NCI-H2029 treated with DMSO at 0.1 percent for 48 hours (cell line): ENCODE measurements around the gene TMEM17.
A peak's percentile ranks its signal among the peaks of the same experiment; 100 is the strongest.

Experiments
- DNase-seq: peaks from one replicate; lab custom pipeline; 2025; lab: John Stamatoyannopoulos, UW

Gene TMEM17

DNA sequence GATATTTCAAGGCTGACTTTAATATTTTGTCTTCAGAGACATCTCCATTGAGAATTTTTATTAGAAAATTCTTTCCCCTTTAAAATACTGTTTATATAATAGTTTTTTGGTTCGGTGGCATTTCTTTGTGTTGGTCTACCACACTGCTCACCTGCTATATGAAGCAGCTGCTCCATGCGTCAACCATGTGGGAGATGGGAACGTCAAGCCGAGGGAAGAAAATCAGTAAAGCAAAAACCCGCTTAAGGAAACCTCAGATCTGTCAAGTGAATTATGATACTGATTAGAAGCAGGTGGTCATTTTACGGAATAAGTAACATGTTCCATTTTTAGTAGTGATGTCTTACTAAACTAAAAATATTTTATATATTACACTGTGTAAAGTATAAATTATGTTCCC is 5.6 kb upstream of the TMEM17 start:
- DNase-seq: no peak

DNA sequence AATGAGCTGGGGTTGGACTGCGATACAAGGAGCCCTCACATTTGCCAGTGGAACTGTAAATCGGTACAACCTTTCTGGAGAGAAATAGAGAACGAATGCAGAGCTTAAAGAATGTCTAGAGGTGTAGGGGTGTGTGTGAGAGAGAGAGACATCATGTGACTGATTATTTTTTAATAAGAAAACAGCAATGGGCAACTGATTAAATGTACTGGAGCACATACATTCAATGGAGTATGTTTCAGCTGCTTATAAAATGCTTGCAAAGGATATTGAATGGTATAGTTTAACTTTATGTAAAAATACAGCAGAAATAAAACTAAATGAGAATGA is 391 bp upstream of the TMEM17 start:
- DNase-seq: peak; percentile 39

DNA sequence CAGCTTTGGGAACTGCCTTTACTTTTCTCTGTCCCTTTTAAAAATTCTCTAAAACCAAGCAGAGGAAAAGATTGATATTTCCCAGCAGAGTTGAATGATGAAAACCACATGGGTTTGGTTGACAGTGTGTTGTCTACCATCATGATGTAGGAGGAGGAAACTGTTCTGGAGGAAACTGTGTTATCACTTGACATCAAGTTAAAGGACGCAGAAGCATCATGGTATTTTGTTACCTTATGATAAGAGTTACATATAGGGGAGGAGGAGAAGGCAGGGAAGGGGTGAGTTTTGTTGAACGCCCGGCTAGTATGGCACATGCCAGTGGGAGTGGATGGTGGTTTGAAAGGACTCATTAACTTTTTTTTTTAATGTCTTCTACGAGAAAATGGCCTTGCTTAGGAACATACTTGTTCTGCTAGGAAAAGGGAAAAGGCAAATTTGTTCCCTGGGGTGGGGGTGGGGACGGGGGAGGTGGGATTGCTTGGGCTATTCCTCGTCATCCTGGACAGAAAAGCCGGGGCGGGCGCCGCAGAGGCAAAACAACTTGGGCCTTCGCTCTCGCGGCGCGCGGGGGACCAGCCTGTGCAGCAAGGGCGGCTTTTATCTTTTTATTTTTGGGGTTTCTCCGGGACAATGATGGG is 766 bp downstream of the TMEM17 start:
- DNase-seq: no peak

DNA sequence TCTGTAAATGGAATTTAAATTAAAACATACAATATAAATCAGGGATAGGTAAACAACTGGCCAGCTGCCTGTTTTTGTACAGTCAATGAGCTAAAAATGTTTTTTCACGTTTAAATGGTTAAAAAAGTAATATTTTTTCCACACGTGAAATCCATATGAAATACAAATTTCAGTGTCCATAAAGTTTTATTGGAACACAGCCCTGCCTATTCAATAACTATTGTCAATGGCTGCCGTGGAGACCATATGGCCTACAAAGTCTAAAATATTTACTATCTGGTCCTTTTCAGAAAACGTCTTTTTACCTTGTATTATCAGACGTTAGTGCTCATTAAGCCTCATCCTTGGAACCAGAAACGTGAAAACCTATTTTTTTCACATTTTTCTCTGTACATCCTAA is 1.3 kb downstream of the TMEM17 start:
- DNase-seq: no peak

DNA sequence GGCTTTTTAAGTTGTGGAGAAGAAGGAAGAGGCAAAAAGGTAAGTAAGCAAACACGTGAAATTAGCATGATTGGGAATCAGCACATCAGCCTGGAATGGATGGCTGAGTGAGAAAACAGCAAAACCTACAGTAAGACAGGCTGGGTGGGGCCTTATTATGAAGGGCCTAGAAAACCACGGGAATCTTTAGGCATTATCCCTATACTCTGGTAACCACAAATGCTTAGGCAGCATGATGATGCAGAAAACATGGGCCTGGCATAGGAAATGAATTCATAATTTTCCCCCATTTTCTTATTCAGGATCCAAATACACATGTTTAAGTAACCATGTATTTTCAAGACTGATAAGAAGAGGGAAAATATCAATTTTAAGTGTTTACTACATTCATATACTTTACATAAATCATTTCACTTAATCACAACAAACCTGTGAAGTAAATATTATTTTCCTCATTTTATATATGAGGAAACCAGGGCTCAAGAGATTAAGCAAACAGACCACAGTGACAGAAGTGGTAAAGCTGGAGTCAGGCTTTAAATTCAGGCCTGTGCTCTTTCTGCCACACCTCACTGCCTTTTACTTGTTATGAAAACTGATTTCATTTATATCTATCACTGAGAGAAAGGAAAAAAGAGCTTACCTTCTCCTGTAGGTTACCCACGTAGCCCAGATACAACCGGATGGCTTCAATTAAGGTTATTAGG is 4.0 kb downstream of the TMEM17 start:
- DNase-seq: peak; percentile 18

DNA sequence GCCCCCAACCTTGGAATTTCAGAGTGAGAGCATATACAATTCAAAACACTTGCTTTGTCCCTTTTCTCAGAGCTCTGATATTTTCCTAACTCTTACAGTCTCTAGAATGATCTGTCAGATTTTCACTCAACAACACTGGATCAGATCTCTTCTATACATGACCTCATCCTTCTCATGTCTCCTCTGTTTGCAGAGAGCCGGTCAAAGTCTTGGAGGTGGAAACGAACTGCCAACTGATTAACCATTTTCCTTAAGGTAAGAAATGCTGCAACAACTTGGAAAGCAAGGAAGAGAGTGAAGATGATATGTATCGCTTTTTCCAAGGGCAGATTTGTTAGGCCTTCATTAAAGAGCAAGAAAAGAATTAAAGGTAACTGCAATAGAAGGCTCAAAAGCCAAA is 4.9 kb downstream of the TMEM17 start:
- no peak for DNase-seq

DNA sequence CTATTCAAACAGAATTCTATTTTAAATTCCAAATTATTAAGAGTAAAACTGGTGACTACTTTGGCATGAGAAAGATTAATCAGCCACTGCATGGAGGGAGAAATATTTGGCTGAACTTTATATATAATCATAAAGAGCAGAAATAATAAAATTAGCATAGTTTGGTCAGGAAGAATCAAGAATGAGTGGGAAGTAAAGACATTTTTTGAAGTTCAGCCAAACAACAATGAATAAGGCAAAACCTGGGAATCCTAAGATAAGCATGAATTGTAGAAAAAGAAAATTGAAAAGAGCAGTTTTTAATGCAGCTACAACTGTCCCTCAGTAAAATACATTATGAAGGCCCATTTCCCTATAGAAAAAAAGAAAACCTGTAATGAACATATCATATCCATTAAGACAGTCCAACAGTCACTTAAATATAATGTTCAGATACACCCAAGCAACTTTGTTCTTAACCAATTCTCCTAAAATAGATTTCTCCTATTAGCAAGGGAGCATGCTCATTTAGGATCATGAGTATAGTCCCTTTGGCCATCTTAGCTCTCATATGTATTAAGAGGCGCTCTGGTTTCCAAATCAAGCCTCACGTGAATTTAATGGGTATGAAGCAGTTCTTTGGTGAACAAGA is 6.5 kb downstream of the TMEM17 start:
- no peak for DNase-seq

DNA sequence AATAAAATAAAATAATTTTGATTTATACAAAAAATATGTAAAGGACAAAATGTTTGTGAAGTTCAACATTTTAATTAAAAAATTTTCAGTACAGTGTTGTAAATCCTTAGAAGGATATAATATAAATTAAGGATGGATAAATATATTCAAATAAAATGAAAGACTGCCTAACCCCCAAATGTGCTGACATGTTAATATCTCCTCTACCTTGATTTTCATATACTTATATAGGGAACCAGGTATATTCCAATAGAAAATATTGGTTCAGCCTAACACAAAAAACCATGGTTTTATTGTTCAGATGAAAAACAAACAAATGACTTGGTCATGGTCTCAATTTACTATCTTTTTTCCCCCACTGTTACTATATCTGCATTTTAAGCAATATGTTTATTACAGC is 7.3 kb downstream of the TMEM17 start:
- DNase-seq: no peak

DNA sequence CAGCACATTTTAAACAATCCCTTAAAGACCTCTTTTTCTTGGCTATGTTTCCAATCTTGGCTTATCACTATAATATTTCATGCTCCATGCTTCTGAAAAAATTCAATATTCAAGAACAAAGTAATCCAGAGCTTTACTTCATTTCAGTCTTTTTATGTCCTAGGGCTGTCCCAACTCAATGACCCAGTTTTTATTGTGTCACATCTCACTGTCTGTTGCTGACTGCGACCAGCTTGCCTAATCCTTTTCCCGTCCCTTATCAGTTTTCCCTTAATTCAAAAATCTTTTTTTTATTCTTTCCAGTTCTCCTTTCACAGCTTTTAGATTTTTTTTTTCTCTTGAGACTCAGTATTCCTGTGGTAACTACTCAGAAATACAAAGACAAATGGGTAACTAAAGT is 10.2 kb downstream of the TMEM17 start:
- DNase-seq: no peak

DNA sequence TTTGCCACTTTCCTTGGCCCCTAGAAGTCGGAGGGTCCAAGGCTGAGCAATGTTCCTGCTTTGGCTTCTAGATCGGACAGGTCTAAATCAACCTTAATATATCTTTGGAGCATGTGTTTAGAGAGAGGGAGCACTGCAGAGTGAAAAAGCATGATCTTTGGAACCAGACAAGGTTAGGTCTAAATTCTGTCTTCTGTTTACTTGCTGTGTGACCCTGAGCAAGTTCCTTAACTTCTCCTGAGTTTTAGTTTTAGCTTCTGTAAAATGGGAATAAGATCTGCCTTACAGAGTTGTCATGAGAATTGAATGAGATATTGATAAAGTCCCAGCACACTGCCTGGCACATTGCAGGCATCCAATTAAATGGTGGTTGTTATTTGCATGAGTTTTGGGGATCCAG is 13.9 kb downstream of the TMEM17 start:
- no peak for DNase-seq

DNA sequence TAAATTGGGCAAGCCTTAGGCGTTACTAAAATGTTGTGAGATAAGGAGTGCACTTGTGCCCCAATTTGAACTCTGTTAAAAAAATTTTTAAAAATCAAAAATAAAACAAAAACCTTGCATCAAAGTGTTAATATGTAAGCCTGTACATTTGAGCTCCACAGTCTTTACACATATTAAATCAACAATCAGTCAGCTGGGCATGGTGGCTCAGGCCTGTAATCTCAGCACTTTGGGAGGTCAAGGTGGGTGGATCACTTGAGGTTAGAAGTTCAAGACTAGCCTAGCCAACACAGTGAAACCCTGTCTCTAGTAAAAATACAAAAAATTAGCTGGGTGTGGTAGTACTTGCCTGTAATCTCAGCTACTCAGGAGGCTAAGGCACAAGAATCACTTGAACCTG is 16.3 kb downstream of the TMEM17 start:
- DNase-seq: no peak

DNA sequence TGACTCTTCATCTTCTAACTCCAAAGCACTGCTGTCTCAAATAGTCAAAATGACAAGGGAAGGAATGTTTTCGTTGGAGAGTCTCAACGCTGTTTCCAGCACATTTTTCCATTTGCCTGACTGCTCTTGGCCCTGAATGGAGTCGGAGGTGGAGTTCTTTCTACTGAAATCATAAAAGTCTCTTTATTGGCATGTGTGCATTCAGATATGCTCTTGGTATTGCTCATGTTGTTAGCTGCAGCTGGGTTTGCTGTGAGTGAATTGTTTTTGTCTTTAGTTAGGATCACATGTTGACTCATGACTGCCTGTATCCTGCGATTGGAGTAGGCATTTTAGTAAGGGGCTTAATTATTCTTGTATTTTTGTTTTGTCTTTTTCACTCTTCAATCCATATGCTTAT is 16.8 kb downstream of the TMEM17 start:
- DNase-seq: no peak

DNA sequence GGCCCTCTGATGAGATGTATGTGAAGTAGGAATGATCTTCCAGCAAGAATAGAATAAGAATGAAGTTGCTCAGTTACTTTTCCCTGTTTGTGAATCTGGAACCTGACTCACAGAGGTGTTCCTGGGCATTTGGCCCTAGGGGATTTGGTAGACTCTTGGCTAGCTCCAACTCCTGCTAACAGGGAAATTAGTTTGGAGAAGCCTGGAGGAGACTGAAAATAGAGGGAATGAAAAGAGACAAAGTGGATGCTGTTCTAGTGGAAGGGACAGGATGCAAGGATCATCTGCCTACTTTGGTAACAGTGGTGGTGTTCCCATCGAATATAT is 19.6 kb downstream of the TMEM17 start:
- DNase-seq: no peak

DNA sequence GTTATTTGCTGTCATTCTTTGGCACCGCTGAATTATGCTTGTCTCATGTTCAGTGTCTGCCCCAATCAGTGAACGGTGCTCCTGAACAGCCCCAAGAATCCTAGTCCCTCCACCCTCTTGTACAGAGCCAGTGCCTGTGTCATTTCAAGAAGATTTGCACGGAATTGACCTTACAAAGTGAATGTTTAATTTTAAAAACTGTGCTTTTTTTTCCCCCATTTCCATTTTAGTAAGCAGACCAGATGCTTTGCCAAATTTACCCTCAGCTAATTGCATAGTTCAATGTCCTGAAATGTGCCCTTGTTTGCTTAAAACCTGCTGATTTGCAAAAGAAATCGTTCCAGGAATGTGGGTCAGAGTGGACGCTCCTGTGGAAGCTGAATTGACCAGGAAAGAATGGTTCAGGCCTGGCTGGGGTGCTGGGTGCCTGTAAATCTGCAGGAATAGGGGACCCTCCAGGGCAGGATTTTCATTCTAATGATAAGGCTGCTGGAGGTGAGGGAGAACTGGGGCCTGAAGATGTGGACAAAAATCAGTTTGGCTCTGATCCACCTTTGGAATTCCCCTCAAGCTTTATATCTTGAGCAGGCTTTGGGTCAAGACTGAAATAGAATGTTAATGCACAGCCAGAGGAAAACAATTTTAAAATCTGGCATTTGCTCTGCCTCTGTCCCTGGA is 20.1 kb downstream of the TMEM17 start:
- DNase-seq: no peak

DNA sequence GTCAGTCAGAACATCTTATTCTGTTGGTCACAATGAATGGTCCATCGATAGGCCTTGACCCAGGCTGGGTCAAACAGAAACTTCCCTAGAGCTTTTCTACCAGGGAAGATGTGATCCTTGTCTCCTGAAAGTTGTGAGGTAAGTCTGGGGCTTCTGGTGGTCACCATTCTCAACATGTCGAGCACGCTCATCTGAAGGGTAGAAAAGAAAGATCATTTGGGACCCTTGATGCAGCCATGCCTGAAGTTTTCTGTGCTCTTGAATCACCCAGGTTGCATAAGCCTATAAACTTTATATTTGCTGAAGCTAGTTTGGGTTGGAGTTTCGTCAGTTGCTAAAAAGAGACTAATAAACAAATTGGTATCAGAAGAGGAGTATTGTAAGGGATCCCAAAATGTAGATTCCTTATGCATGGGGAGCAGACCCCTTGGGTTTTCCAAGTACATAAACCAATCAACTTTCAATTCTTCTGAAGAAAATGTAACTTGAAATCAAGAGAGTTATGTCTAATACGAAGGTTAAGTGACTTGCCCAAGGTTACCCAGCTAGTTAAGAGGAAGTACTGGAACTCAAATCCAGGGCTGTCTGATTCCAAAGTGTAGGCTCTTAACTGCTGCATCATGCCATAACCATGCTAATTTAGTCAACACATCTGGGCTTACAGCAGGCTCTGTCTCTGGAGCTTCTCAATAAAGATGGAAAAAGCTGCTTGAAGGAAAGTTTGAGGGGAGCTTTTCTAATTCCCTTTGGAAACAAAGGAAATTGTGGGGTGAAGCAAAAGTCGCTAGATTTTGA is 23.2 kb downstream of the TMEM17 start:
- DNase-seq: no peak

DNA sequence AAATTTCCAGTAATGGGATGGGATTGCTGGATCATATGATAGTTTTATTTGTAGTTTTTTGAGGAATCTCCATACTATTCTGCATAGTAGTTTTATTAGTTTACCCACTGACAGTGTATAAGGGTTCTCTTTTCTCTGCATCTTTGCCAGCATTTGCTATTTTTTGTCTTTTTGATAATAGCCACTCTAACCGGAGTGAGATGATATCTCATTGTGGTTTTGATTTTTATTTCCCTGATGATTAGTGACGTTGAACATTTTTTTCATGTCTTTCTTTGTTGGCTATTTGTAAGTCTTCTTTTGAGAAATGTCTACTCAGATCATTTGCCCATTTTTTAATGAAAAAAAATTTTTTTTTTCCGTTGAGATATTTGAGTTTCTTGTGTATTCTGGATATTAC is 26.1 kb downstream of the TMEM17 start:
- DNase-seq: no peak

DNA sequence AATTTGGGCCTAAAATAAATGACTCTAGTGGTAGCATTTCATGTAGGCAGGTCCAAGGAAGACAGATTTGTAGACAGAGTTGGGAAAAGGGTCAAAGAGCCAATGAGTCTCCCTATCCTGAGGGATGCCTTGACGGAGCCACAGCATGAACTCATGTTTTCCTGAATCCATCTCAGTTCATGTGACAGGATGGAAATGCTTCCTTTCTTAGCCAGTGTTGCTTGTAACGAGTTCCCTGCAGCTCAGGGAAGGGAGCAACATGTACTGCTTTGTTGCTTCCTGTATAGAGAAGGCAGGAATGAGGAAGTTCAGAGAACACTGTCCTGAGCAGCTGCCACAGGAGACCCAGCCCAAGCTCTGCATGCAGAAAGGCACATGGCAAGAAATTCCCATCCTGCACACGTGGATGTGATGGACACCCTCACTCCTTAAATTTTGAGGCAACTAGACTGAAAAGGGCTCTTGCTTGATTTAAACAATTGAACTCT is 27.9 kb downstream of the TMEM17 start:
- no peak for DNase-seq

DNA sequence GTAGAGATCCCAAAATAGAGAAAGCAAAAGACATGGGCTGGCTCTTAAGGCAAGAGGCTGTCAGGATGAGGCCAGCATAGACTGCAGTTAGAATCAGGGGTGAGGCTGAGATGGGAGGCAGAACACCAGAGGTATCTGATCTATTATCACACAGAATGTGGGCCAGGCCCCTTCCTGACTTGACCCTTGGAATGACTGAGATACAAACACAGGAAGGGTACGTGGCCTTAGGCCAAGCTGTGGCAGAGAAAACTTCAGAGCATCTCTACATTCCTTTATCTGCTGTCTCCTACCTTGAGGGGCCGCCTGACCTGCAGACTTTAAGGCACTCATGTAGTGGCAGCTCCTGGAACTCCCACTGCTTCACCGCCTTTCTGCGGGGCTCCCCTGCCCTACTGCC is 28.4 kb downstream of the TMEM17 start:
- no peak for DNase-seq

DNA sequence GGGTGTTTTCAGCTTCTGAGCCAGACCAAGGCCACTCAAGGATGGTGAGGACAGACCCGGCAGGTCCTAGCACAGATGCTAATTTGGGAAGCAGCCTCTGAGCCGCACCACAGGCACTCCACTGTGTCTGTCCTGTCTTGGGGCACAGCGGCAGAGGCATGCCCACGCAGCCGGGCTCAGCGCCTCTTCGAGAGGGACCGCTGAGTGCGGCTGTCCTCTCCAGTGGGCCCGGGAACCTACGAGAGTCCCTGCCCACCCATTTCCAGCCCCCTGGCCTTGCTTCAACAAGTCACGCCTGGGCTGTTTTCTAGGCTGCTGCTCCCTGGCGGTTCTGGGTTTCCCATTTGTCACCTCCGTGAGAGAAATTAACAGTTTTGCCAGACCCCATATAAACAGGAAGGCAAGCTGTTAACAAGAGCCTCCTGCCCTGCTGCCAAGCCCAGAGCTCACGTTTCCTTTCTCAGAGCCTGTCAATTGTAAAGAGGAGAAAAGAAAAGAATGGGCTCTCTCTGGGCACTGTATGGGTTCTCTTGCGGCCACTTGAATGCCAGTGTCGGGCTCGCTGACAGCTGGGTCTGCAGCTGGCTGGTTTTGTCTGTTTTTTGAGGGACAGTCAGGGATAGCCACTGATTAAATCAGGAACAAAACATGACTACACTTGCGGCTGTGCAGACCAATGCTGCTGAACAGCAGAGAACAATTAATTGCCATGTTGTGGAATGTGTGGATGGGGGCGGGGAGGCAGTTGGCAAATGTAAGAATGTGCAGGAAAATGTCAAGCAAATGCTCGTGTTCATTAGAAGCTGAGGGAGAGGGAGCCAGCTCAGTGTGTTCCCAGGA is 30.6 kb downstream of the TMEM17 start:
- DNase-seq: peak; percentile 94

DNA sequence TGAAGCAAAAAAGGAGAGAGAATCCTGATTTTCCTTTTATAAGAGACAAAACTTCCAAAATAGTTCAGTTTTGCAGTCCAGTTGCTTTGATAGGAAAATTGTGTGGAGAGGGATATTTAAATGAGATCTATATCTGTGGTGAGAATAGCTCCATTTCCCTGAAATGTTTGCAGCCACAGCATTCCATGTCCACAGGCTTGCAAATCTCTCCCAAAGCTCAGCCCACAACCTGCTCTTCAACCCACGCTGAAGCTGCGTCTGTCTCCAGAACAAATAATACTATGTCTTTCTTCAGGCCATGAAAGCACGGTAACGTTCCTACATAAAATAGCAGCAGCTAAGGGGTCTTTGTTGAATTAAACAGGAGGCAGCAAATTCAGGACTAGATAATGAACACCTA is 31.8 kb downstream of the TMEM17 start:
- DNase-seq: no peak

DNA sequence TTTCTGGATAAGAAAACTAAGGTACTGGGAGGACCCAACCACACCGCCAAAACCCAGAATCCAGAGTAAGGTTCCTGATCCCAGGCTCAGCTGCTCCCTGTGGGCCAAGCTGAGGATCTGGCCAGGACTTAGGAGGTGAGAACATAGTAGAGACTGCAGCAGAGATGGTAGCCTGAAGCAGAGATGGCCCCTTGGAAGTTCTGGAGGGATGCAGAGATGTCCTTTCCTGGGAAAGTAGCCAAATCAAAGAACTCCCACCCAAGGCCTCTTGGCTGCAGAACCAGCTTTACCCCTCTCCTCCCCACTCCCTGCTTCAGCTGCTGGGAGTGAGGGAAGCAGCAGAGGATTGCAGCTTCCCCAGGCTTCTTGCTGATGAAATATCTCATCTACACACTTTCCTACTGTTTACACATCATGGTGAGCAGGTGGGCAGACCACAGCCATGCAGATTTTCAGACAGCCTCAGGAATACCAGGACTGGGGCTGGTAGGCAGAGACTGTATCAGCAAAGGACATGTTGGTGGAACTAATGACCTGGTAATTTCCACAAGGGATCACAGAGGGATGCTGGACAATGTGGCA is 32.7 kb downstream of the TMEM17 start:
- DNase-seq: no peak
